ENCODE data around the gene FAM222B. TPM values are rescaled to one million over a fixed set of nuclear protein-coding genes. Genes with fewer than 3 reads are reported as not detected.
A peak's percentile ranks its signal among the peaks of the same experiment; 100 is the strongest.

The FAM222B gene
- total and polyA plus RNA-seq, 9 of the 15 experiments (the other 6 are each of a cell fraction or from before 2014, with no cell fraction given) = 4.0 to 34.6 (median 7.5) TPM

DNA sequence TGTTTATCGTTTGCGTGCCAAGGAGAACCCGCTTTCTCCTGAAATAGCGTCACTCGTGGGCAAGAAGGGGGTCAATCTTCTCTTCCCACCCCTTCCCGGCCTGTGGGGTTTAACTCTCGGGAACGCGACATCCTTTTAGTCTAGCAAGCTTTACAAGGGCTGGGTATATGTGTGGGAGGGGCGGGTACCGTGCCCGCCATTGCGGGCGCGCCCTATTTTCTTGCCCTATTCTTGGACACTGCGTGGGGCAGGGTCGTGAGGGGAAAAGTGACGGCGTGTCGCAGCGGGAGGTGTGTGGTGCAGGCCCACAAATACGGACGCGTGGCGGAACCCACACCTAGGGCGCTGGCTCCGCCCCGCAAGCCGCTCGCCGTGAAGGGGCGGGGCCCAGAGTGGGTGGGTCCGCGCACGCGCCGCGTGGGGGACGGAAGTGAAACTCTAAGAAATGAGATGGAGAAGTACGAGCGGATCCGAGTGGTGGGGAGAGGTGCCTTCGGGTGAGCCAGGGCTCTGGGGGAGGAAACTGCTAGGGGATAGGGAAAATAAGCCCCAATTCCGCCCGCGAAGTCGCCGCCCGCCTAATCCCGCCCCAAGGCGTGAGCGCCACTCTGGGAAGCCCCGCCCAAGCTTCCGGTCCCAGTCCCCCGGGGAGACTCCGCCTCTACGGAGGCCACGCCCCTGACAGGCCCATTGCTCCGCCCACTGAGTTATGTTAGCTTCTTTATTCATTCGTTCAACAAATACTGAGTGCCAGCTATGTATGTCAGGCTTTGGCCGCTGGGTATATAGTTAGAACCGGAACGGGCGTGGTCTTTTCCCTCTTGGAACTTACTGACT is 114.0 kb downstream of the FAM222B start, which contains the start of gene NEK8 (continued):
- no peak for TF ChIP-seq KDM1A (IDR thresholded peaks at IDR 0.05)
- no peak for TF ChIP-seq NCOA6 (IDR thresholded peaks at IDR 0.05)
- TF ChIP-seq, protein P1, sequence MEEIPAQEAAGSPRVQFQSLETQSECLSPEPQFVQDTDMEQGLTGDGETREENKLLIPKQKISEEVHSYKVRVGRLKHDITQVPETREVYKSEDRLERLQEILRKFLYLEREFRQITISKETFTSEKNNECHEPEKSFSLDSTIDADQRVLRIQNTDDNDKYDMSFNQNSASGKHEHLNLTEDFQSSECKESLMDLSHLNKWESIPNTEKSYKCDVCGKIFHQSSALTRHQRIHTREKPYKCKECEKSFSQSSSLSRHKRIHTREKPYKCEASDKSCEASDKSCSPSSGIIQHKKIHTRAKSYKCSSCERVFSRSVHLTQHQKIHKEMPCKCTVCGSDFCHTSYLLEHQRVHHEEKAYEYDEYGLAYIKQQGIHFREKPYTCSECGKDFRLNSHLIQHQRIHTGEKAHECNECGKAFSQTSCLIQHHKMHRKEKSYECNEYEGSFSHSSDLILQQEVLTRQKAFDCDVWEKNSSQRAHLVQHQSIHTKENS (CRISPR knock-in tag; IDR thresholded peaks at IDR 0.05) = no peak
- TF ChIP-seq ZBED1 (IDR thresholded peaks at IDR 0.05) = no peak; the same call in 1 of the 2 replicates
- TF ChIP-seq, protein P2, sequence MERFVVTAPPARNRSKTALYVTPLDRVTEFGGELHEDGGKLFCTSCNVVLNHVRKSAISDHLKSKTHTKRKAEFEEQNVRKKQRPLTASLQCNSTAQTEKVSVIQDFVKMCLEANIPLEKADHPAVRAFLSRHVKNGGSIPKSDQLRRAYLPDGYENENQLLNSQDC (CRISPR knock-in tag; IDR thresholded peaks at IDR 0.05) = 0 out of 2 replicates have a peak, but pooled peaks have one; percentile 20
- TF ChIP-seq KDM5B (IDR thresholded peaks at IDR 0.05; ENCODE audit: insufficient replicate concordance, low read depth, low read length) = peak; percentile 82
- 0 out of 2 replicates have a peak, but pooled peaks have one; percentile 11 for TF ChIP-seq ZEB2 (IDR thresholded peaks at IDR 0.05)
- no peak for TF ChIP-seq NUFIP1 (IDR thresholded peaks at IDR 0.05; ENCODE audit: partially characterized antibody)
- TF ChIP-seq POLR2H (tag; IDR thresholded peaks at IDR 0.05; ENCODE audit: low read depth) = no peak
- no peak for TF ChIP-seq FOXJ2 (tag; IDR thresholded peaks at IDR 0.05)
- 0 out of 2 replicates have a peak, but pooled peaks have one; percentile 36 for TF ChIP-seq ZNF175 (CRISPR knock-in tag; IDR thresholded peaks at IDR 0.05; ENCODE audit: low read depth)
- no peak for TF ChIP-seq ZNF384 (IDR thresholded peaks at IDR 0.05; ENCODE audit: low read depth, low read length)
- no peak for TF ChIP-seq NFIC (IDR thresholded peaks at IDR 0.05)
- TF ChIP-seq CHCHD3 (CRISPR knock-in tag; IDR thresholded peaks at IDR 0.05) = no peak
- TF ChIP-seq ZBTB7A (IDR thresholded peaks at IDR 0.05; ENCODE audit: borderline replicate concordance, control insufficient read depth, low read depth, low read length) = peak; percentile 78; the same call in 1 of the 2 replicates
- peak; percentile 53 for TF ChIP-seq MEIS2 (IDR thresholded peaks at IDR 0.05; ENCODE audit: partially characterized antibody)
- TF ChIP-seq, protein P3, sequence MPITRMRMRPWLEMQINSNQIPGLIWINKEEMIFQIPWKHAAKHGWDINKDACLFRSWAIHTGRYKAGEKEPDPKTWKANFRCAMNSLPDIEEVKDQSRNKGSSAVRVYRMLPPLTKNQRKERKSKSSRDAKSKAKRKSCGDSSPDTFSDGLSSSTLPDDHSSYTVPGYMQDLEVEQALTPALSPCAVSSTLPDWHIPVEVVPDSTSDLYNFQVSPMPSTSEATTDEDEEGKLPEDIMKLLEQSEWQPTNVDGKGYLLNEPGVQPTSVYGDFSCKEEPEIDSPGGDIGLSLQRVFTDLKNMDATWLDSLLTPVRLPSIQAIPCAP (CRISPR knock-in tag; IDR thresholded peaks at IDR 0.05; ENCODE audit: borderline replicate concordance) = no peak
- TF ChIP-seq, protein P4, sequence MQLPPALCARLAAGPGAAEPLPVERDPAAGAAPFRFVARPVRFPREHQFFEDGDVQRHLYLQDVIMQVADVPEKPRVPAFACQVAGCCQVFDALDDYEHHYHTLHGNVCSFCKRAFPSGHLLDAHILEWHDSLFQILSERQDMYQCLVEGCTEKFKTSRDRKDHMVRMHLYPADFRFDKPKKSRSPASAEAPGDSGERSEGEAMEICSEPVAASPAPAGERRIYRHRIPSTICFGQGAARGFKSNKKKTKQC (CRISPR knock-in tag; IDR thresholded peaks at IDR 0.05) = peak; percentile 44; the same call in 1 of the 2 replicates
- TF ChIP-seq HDAC1 (IDR thresholded peaks at IDR 0.05) = peak in 1 of 2 experiments; percentile 92; a peak in 2 of 4 replicates
- TF ChIP-seq PHF20 (IDR thresholded peaks at IDR 0.05; ENCODE audit: partially characterized antibody) = no peak
- peak; percentile 51; the same call in 1 of the 2 replicates for TF ChIP-seq HDAC2 (IDR thresholded peaks at IDR 0.05)
- TF ChIP-seq, protein P5, sequence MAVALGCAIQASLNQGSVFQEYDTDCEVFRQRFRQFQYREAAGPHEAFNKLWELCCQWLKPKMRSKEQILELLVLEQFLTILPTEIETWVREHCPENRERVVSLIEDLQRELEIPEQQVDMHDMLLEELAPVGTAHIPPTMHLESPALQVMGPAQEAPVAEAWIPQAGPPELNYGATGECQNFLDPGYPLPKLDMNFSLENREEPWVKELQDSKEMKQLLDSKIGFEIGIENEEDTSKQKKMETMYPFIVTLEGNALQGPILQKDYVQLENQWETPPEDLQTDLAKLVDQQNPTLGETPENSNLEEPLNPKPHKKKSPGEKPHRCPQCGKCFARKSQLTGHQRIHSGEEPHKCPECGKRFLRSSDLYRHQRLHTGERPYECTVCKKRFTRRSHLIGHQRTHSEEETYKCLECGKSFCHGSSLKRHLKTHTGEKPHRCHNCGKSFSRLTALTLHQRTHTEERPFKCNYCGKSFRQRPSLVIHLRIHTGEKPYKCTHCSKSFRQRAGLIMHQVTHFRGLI (CRISPR knock-in tag; IDR thresholded peaks at IDR 0.05) = no peak
- TF ChIP-seq ZNF274 (IDR thresholded peaks at IDR 0.05; ENCODE audit: borderline replicate concordance, low read depth, low read length) = no peak
- TF ChIP-seq RBFOX2 (IDR thresholded peaks at IDR 0.05; ENCODE audit: low read depth, low read length) = peak; percentile 95
- TF ChIP-seq GABPB1 (CRISPR knock-in tag; IDR thresholded peaks at IDR 0.05) = peak; percentile 85; the same call in 1 of the 2 replicates

Data from K562 (cell line).